HepG2 (cell line): ENCODE data around the gene ABCF1. TPM values are rescaled to one million over a fixed set of nuclear protein-coding genes. Genes with fewer than 3 reads are reported as not detected.

ENCODE experiments used
- BCL6 ChIP-seq: IDR thresholded peaks from 2 replicates; pipeline ENCODE4 v1.6.1; 2016; ENCODE audit warnings: missing genetic modification reagents, missing compliant biosample characterization
- CEBPG ChIP-seq: IDR thresholded peaks from 2 replicates; pipeline ENCODE4 v1.6.1; 2016
- CENPX ChIP-seq: sonication (generic); formaldehyde crosslinking; IDR thresholded peaks from 2 replicates; pipeline ENCODE4 v1.9.0; 2021; ENCODE audit warnings: mild to moderate bottlenecking, missing genetic modification reagents, moderate library complexity
- CERS6 ChIP-seq: sonication (generic); formaldehyde crosslinking; IDR thresholded peaks from 2 replicates; pipeline ENCODE4 v1.5.0; 2020; ENCODE audit warnings: missing genetic modification reagents
- DDIT3 ChIP-seq: sonication (generic); formaldehyde crosslinking; IDR thresholded peaks from 2 replicates; pipeline ENCODE4 v1.4.0; 2020; ENCODE audit warnings: mild to moderate bottlenecking, missing genetic modification reagents
- ETV5 ChIP-seq: IDR thresholded peaks from 2 replicates; pipeline ENCODE4 v1.6.1; 2018; ENCODE audit warnings: missing biosample characterization, missing genetic modification reagents, inconsistent platforms, borderline replicate concordance
- KDM5A ChIP-seq: fragments of 200-600 bp; sonication (generic); IDR thresholded peaks from 2 replicates; pipeline ENCODE4 v1.7.0; 2018; ENCODE audit warnings: antibody characterized with exemption, mild to moderate bottlenecking, low read length, borderline replicate concordance
- POLR2G ChIP-seq: fragments of 200-400 bp; formaldehyde crosslinking; IDR thresholded peaks from 2 replicates; pipeline ENCODE4 v1.6.1; 2018; ENCODE audit warnings: mild to moderate bottlenecking, low read depth, low read length, moderate library complexity
- RARA ChIP-seq: IDR thresholded peaks from 2 replicates; pipeline ENCODE4 v1.6.1; 2016; ENCODE audit warnings: missing genetic modification reagents, missing compliant biosample characterization
- RBAK ChIP-seq: sonication (generic); formaldehyde crosslinking; IDR thresholded peaks from 2 replicates; pipeline ENCODE4 v1.5.1; 2020; ENCODE audit warnings: mild to moderate bottlenecking, missing genetic modification reagents
- SNRNP70 ChIP-seq: fragments of 200-400 bp; formaldehyde crosslinking; IDR thresholded peaks from 2 replicates; pipeline ENCODE4 v1.6.1; 2017; ENCODE audit warnings: mild to moderate bottlenecking, low read depth, low read length, moderate library complexity
- ZBTB3 ChIP-seq: sonication (generic); formaldehyde crosslinking; IDR thresholded peaks from 2 replicates; pipeline ENCODE4 v1.4.0; 2020; ENCODE audit warnings: low read depth, mild to moderate bottlenecking, moderate library complexity, missing genetic modification reagents, borderline replicate concordance
- ZNF282 ChIP-seq: fragments of 450-650 bp; IDR thresholded peaks from 2 replicates; pipeline ENCODE4 v1.6.1; 2018; ENCODE audit not compliant: partially characterized antibody
- ZNF30 ChIP-seq: sonication (generic); formaldehyde crosslinking; IDR thresholded peaks from 2 replicates; pipeline ENCODE4 v1.5.0; 2020; ENCODE audit warnings: mild to moderate bottlenecking, missing genetic modification reagents
- ZNF576 ChIP-seq: sonication (generic); formaldehyde crosslinking; IDR thresholded peaks from 2 replicates; pipeline ENCODE4 v1.4.0; 2020; ENCODE audit warnings: mild to moderate bottlenecking, missing genetic modification reagents
- ZNF841 ChIP-seq: sonication (generic); formaldehyde crosslinking; IDR thresholded peaks from 2 replicates; pipeline ENCODE4 v1.8.1; 2023; ENCODE audit warnings: missing genetic modification reagents, borderline replicate concordance
- polyA plus RNA-seq, 8 experiments: library from polyadenylated mRNA; depleted of rRNA in 3 of 8; stranded (reverse) in 7 of 8; unstranded in 1 of 8; fragments of >200 nt; fragmentation: Illumina TruSeq in 4 of 8; extraction: Trizol in 4 of 8; gene quantifications; 2 replicates each; pipeline versions ENCODE4 v1.2.1 to v1.2.3, GENCODE V29; 2011 to 2016; ENCODE audit warnings: low read depth in 4 of 8, missing spikeins in 1 of 8, mixed read lengths in 1 of 8; ENCODE audit not compliant: insufficient read depth in 1 of 8
- total RNA-seq, 5 experiments: library from RNA; depleted of rRNA; stranded (reverse); fragments of >200 nt; fragmentation: Illumina TruSeq; extraction: Trizol; gene quantifications; 2 replicates each; pipeline ENCODE4 v1.2.3, GENCODE V29; 2016; ENCODE audit warnings: low read depth in 1 of 5
- TF ChIP-seq, protein P1 (sequence below): sonication (generic); formaldehyde crosslinking; IDR thresholded peaks from 2 replicates; pipeline ENCODE4 v1.5.0; 2020; ENCODE audit warnings: mild to moderate bottlenecking, missing genetic modification reagents, borderline replicate concordance
- TF ChIP-seq, protein P2 (sequence below): sonication (generic); formaldehyde crosslinking; conservative IDR thresholded peaks from 2 replicates; pipeline ENCODE4 v1.8.0; 2022; ENCODE audit warnings: mild to moderate bottlenecking, moderate library complexity, missing genetic modification reagents
- TF ChIP-seq, protein P3 (sequence below): sonication (generic); formaldehyde crosslinking; IDR thresholded peaks from 2 replicates; pipeline ENCODE4 v1.5.0; 2020; ENCODE audit warnings: missing genetic modification reagents
- TF ChIP-seq, protein P4 (sequence below): sonication (generic); formaldehyde crosslinking; IDR thresholded peaks from 2 replicates; pipeline ENCODE4 v1.5.1; 2020; ENCODE audit warnings: missing genetic modification reagents, mild to moderate bottlenecking, borderline replicate concordance

ABCF1 gene
- total and polyA plus RNA-seq, 2 of the 13 experiments (the other 11 are each of a cell fraction or from before 2014, with no cell fraction given) = 25.4 to 98.9 TPM

- TF ChIP-seq RARA (CRISPR knock-in tag) (no peak), CENPX (CRISPR knock-in tag) (no peak), ZNF30 (CRISPR knock-in tag) (peak; percentile 85; the same call in 1 of the 2 replicates), ZNF576 (CRISPR knock-in tag) (no peak), ZNF282 (no peak), POLR2G (peak; percentile 94), DDIT3 (CRISPR knock-in tag) (no peak), ZBTB3 (CRISPR knock-in tag) (0 out of 2 replicates have a peak, but pooled peaks have one; percentile 86), BCL6 (CRISPR knock-in tag) (no peak), ZNF841 (CRISPR knock-in tag) (peak; percentile 78; the same call in 1 of the 2 replicates), SNRNP70 (no peak), CEBPG (CRISPR knock-in tag) (no peak), RBAK (no peak), ETV5 (CRISPR knock-in tag) (peak; percentile 90), KDM5A (peak; percentile 98), CERS6 (CRISPR knock-in tag) (no peak)
- TF ChIP-seq, protein P1, sequence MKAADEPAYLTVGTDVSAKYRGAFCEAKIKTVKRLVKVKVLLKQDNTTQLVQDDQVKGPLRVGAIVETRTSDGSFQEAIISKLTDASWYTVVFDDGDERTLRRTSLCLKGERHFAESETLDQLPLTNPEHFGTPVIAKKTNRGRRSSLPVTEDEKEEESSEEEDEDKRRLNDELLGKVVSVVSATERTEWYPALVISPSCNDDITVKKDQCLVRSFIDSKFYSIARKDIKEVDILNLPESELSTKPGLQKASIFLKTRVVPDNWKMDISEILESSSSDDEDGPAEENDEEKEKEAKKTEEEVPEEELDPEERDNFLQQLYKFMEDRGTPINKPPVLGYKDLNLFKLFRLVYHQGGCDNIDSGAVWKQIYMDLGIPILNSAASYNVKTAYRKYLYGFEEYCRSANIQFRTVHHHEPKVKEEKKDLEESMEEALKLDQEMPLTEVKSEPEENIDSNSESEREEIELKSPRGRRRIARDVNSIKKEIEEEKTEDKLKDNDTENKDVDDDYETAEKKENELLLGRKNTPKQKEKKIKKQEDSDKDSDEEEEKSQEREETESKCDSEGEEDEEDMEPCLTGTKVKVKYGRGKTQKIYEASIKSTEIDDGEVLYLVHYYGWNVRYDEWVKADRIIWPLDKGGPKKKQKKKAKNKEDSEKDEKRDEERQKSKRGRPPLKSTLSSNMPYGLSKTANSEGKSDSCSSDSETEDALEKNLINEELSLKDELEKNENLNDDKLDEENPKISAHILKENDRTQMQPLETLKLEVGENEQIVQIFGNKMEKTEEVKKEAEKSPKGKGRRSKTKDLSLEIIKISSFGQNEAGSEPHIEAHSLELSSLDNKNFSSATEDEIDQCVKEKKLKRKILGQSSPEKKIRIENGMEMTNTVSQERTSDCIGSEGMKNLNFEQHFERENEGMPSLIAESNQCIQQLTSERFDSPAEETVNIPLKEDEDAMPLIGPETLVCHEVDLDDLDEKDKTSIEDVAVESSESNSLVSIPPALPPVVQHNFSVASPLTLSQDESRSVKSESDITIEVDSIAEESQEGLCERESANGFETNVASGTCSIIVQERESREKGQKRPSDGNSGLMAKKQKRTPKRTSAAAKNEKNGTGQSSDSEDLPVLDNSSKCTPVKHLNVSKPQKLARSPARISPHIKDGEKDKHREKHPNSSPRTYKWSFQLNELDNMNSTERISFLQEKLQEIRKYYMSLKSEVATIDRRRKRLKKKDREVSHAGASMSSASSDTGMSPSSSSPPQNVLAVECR (CRISPR knock-in tag) = peak; percentile 90
- TF ChIP-seq, protein P2, sequence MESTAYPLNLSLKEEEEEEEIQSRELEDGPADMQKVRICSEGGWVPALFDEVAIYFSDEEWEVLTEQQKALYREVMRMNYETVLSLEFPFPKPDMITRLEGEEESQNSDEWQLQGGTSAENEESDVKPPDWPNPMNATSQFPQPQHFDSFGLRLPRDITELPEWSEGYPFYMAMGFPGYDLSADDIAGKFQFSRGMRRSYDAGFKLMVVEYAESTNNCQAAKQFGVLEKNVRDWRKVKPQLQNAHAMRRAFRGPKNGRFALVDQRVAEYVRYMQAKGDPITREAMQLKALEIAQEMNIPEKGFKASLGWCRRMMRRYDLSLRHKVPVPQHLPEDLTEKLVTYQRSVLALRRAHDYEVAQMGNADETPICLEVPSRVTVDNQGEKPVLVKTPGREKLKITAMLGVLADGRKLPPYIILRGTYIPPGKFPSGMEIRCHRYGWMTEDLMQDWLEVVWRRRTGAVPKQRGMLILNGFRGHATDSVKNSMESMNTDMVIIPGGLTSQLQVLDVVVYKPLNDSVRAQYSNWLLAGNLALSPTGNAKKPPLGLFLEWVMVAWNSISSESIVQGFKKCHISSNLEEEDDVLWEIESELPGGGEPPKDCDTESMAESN (CRISPR knock-in tag) = peak; percentile 78; the same call in 1 of the 2 replicates
- TF ChIP-seq, protein P3, sequence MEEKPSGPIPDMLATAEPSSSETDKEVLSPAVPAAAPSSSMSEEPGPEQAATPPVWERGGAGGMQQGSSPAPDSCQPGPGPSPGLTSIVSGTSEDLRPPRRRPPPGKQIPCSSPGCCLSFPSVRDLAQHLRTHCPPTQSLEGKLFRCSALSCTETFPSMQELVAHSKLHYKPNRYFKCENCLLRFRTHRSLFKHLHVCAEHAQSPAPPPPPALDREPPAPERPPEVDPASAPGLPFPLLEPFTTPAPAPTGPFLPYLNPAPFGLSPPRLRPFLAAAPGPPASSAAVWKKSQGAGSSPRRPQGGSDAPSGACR (CRISPR knock-in tag) = peak; percentile 81
- TF ChIP-seq, protein P4, sequence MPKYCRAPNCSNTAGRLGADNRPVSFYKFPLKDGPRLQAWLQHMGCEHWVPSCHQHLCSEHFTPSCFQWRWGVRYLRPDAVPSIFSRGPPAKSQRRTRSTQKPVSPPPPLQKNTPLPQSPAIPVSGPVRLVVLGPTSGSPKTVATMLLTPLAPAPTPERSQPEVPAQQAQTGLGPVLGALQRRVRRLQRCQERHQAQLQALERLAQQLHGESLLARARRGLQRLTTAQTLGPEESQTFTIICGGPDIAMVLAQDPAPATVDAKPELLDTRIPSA = peak; percentile 87; the same call in 1 of the 2 replicates
These were observed 14.1 kb upstream of the ABCF1 start, which contains the start of gene PRR3 (continued) for GRCh38 chr6:30556906-30557682.
